ENCODE measurements around the gene AKAP11.

The AKAP11 gene

GRCh38 chr13:42337808-42338600, 66.1 kb downstream of the AKAP11 start:
- no peak for FAIRE-seq

GRCh38 chr13:42345367-42345766, 73.4 kb downstream of the AKAP11 start:
- no peak for FAIRE-seq

- FAIRE-seq, result no peak
Observed at GRCh38 chr13:42348576-42348975, 76.6 kb downstream of the AKAP11 start.

GRCh38 chr13:42350141-42350540, 78.2 kb downstream of the AKAP11 start:
- no peak for FAIRE-seq

- no peak for FAIRE-seq
Observed at GRCh38 chr13:42354241-42355091, 82.5 kb downstream of the AKAP11 start.

- FAIRE-seq, result no peak
Observed at GRCh38 chr13:42355092-42355485, 83.1 kb downstream of the AKAP11 start.

- no peak for FAIRE-seq
Observed at GRCh38 chr13:42355491-42356183, 83.7 kb downstream of the AKAP11 start.

- FAIRE-seq, result no peak
Observed at GRCh38 chr13:42356184-42356575, 84.2 kb downstream of the AKAP11 start.

GRCh38 chr13:42360046-42360574, 88.2 kb downstream of the AKAP11 start:
- no peak for FAIRE-seq

GRCh38 chr13:42361701-42362100, 89.7 kb downstream of the AKAP11 start:
- no peak for FAIRE-seq

GRCh38 chr13:42363941-42364612, 92.1 kb downstream of the AKAP11 start:
- no peak for FAIRE-seq

GRCh38 chr13:42364613-42365000, 92.7 kb downstream of the AKAP11 start:
- FAIRE-seq, result no peak

GRCh38 chr13:42367831-42368230, 95.9 kb downstream of the AKAP11 start:
- no peak for FAIRE-seq

- FAIRE-seq, result no peak
Observed at GRCh38 chr13:42369071-42369797, 97.3 kb downstream of the AKAP11 start.

- no peak for FAIRE-seq
Observed at GRCh38 chr13:42370229-42370628, 98.3 kb downstream of the AKAP11 start.
